Nephron progenitor cell (in vitro differentiated cells): ENCODE data around the gene CRYBG1.

Experiments
- DNase-seq: peaks from one replicate; pipeline ENCODE4 v3.0.0; 2021
- H3K27ac Mint-ChIP-seq: 2 replicates; pipeline ENCODE4 v1.8.0; 2021; ENCODE audit warnings: mild to moderate bottlenecking, moderate library complexity, mixed read lengths
- H3K27me3 Mint-ChIP-seq: 2 replicates; pipeline ENCODE4 v1.8.0; 2021; ENCODE audit warnings: mild to moderate bottlenecking, low read depth, mixed read lengths; ENCODE audit not compliant: poor library complexity
- H3K36me3 Mint-ChIP-seq: 2 replicates; pipeline ENCODE4 v1.8.0; 2021; ENCODE audit warnings: low read depth, mixed read lengths
- H3K4me1 Mint-ChIP-seq: 2 replicates; pipeline ENCODE4 v1.8.0; 2021; ENCODE audit warnings: mixed read lengths
- H3K4me3 Mint-ChIP-seq: 2 replicates; pipeline ENCODE4 v1.8.0; 2021; ENCODE audit warnings: mild to moderate bottlenecking, moderate library complexity, mixed read lengths
- H3K9me3 Mint-ChIP-seq: 2 replicates; pipeline ENCODE4 v1.8.0; 2021; ENCODE audit warnings: mild to moderate bottlenecking, moderate library complexity, mixed read lengths
- TF ChIP-seq, protein P1 (sequence below): fragments of 200-600 bp; sonication (generic); IDR thresholded peaks from 2 replicates; pipeline ENCODE4 v1.5.0; 2021; ENCODE audit warnings: antibody characterized with exemption

CRYBG1 gene

DNA sequence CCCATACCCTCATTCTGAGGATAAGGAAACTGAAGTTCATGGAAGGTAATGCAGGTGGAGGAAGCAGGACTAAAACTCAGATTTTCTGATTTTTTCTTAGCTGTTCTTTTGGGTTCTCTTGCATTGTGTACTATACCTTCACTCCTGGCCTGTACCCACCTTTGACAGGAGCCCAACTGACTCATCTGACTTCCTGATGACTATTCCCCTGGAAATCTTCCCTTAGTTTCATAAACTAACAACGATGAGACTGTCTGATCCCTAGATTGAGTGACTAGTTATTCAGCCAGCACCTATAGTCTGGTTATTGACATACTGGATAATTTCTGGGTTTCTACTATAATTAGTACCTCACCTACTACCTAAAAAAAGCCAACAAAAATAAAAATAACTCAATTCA lies 10.1 kb downstream of the CRYBG1 start:
- Mint-ChIP-seq H3K27me3 (peaks cover 7% of the 10 kb centered on the region), H3K36me3 (no peaks in the 10 kb centered on the region), H3K27ac (no peak overlapping the region), H3K9me3 (no peaks in the 10 kb centered on the region), H3K4me3 (no peak overlapping the region), H3K4me1 (no peaks in the 10 kb centered on the region)
- DNase-seq = no peak
- TF ChIP-seq, protein P1, sequence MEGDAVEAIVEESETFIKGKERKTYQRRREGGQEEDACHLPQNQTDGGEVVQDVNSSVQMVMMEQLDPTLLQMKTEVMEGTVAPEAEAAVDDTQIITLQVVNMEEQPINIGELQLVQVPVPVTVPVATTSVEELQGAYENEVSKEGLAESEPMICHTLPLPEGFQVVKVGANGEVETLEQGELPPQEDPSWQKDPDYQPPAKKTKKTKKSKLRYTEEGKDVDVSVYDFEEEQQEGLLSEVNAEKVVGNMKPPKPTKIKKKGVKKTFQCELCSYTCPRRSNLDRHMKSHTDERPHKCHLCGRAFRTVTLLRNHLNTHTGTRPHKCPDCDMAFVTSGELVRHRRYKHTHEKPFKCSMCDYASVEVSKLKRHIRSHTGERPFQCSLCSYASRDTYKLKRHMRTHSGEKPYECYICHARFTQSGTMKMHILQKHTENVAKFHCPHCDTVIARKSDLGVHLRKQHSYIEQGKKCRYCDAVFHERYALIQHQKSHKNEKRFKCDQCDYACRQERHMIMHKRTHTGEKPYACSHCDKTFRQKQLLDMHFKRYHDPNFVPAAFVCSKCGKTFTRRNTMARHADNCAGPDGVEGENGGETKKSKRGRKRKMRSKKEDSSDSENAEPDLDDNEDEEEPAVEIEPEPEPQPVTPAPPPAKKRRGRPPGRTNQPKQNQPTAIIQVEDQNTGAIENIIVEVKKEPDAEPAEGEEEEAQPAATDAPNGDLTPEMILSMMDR = no peak

DNA sequence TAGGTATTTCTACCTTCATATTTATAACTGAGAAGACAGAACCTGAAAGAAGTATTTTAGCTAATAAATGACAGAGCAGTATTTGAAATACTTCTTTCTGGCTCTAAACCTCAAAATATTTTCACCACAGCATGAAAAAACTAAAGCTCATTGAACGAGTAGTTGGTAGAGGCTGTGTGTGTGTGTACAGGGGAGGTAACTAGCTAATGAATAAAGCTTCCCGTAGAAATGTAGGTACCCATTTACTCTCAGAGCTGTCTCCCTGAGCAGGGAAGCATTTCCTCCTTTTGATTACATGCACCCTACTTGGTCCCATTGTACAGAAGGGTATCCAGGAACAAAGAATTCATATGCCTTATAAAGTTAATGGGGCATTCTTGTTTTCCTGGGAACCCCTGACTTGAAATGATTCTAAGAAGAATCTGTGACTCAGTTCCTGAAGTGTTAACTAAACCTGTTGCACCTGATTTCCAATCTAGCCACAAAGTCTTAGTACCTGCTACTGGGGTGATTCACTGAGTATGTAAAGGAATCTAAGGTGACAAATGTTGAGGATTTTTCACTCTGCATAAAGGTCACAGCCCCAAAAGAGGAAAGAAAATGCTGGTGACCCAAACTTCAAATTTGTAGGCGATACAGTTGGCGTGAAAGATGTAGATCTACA lies 12.5 kb downstream of the CRYBG1 start:
- H3K4me3 Mint-ChIP-seq = no peak overlapping the region
- H3K9me3 Mint-ChIP-seq = no peaks in the 10 kb centered on the region
- TF ChIP-seq, protein P1 = no peak
- H3K36me3 Mint-ChIP-seq = no peaks in the 10 kb centered on the region
- H3K27me3 Mint-ChIP-seq = peaks cover 4% of the 10 kb centered on the region
- DNase-seq = no peak
- no peak overlapping the region for H3K27ac Mint-ChIP-seq
- H3K4me1 Mint-ChIP-seq = no peaks in the 10 kb centered on the region

DNA sequence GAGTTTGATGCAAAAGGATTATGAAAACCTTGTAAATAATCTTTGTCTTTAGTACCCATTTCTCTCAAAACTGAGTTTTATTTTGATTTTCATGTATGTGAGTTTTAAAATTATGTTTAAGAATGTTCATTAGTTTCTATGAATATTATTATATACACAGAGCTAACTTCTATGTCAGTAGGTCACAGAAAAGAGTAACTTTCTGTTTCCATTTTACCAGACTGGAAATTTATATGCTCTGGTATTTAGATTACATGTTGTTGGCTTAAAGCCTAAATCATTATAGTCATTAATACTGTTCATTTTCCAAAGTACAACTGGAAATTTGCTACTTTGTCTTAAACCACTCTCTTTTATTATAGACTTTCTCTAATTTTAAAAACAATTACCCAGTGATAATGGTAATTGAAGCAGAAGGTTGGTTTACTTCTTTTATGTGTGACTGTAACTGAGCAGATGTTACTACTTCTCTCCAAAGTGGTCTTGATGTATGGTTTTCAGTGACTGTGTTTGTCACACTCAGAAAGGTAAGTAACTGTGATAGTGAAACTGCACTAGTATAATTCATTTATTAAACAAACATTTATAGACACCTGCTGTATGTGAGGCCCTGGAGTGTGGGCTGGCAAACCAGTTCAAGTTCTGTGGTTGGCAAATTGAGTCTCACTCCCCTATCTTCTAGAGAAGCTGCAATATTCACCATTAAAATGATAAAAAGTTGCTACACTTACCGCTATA lies 13.2 kb downstream of the CRYBG1 start:
- Mint-ChIP-seq H3K4me1 (no peaks in the 10 kb centered on the region), H3K27ac (no peak overlapping the region), H3K27me3 (peaks cover 4% of the 10 kb centered on the region), H3K4me3 (no peak overlapping the region), H3K9me3 (no peaks in the 10 kb centered on the region), H3K36me3 (no peaks in the 10 kb centered on the region)
- TF ChIP-seq, protein P1 = no peak
- no peak for DNase-seq

DNA sequence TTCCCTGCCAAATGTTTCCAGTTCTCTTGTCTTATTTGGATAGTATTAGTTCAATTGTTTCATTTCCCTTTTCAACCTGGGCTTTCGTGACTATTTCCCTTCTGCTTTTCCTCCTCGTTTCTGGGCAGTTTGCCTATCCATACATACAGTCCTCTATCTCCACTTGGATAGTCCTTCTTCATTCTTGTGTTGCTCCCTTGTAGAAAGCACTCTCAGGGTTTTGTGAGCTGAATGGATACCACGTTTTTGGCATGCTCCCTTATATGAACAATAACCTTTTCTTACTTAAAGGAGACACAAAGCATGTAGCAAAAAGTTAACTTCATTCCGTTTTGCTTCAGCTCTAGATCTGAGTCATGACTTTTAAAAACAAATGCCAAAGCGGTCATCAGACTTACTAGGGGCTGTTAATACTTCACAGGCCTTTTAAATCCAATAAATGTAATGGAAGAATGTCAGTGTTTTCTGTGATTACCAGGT lies 16.6 kb downstream of the CRYBG1 start:
- Mint-ChIP-seq H3K27me3 (peaks cover 3% of the 10 kb centered on the region), H3K36me3 (no peaks in the 10 kb centered on the region), H3K4me3 (no peak overlapping the region), H3K4me1 (no peaks in the 10 kb centered on the region), H3K9me3 (no peaks in the 10 kb centered on the region), H3K27ac (no peak overlapping the region)
- TF ChIP-seq, protein P1 = no peak
- no peak for DNase-seq

DNA sequence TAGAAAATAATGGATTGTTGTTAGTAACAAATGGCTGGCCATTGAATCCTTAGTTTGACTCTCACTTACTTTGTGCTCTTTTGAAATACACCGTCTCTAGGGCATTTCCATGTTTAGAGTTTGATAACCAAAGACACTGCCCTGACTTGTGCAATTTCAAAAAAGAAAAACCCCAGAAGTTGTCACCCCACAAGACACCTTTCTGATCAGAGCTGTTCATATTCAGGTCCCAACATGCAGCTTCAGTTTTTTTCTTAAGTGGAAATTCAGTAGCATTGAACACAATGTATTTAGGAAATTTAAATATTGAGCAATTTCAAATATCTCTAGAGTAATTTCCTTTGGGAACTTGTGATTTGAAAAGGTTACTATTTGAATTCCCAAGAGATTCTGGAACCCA lies 19.4 kb downstream of the CRYBG1 start:
- H3K4me3 Mint-ChIP-seq = no peak overlapping the region
- DNase-seq = no peak
- no peak overlapping the region for H3K27ac Mint-ChIP-seq
- H3K4me1 Mint-ChIP-seq = no peaks in the 10 kb centered on the region
- H3K9me3 Mint-ChIP-seq = no peaks in the 10 kb centered on the region
- H3K36me3 Mint-ChIP-seq = no peaks in the 10 kb centered on the region
- TF ChIP-seq, protein P1 = no peak
- H3K27me3 Mint-ChIP-seq = peaks cover 5% of the 10 kb centered on the region

DNA sequence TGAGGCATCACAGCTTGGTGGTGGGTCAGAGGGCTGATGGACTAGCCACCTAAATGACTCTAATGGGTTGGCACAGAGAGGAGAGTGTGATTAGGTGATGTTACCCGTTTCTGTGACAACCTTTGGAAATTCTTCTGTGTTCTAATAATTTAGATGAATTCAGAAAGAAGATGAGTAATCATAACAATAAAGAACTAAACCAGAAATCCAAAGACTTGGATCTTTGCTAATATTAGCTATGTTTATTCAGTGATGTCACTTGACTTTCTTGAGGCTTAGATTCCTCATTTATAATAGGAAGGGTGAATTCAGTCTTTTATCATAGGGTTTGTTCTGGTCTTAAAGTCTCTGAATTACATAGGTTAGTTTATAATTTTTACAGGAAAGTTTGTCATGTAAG lies 19.9 kb downstream of the CRYBG1 start:
- Mint-ChIP-seq H3K27ac (no peak overlapping the region), H3K4me1 (no peaks in the 10 kb centered on the region), H3K36me3 (no peaks in the 10 kb centered on the region), H3K27me3 (peaks cover 7% of the 10 kb centered on the region), H3K4me3 (no peak overlapping the region), H3K9me3 (peaks cover under 1% of the 10 kb centered on the region)
- no peak for DNase-seq
- TF ChIP-seq, protein P1 = no peak
